HEK293 (cell line): ENCODE measurements around the gene KIRREL3.

Source experiments
- CTCF ChIA-PET: fragments of 350-600 bp; formaldehyde crosslinking; extraction: SDS; loops from one replicate; lab custom pipeline; 2021; ENCODE audit warnings: antibody characterized with exemption; lab: Yijun Ruan, JAX
- POLR2A ChIA-PET: fragments of 300-600 bp; formaldehyde crosslinking; extraction: SDS; loops from one replicate; lab custom pipeline; 2020; ENCODE audit warnings: antibody characterized with exemption, inconsistent platforms; lab: Yijun Ruan, JAX
- H3K27ac ChIP-seq: fragments of 200-500 bp; sonication (Bioruptor generic); 2 replicates; pipeline ENCODE4 v1.5.1; 2014; ENCODE audit warnings: low read depth, low read length, control low read depth, inconsistent platforms; ENCODE audit errors: extremely low read depth
- H3K36me3 ChIP-seq, 2 experiments: fragments of 200-500 bp in 1 of 2; sonication (Bioruptor generic) in 1 of 2; 1 replicate in 1 of 2; 2 replicates in 1 of 2; pipeline ENCODE4 v1.5.1; 2014 to 2017; ENCODE audit warnings: inconsistent platforms in 2 of 2, low read length in 2 of 2; ENCODE audit not compliant: control insufficient read depth in 2 of 2, insufficient read depth in 1 of 2
- H3K4me1 ChIP-seq: fragments of 200-500 bp; sonication (Bioruptor generic); 2 replicates; pipeline ENCODE4 v1.5.1; 2014; ENCODE audit warnings: mild to moderate bottlenecking, low read length, inconsistent platforms; ENCODE audit not compliant: control insufficient read depth, insufficient read depth
- H3K4me3 ChIP-seq: 2 replicates; pipeline ENCODE4 v1.5.1; 2011; ENCODE audit warnings: low read depth, mild to moderate bottlenecking, control low read depth, low read length, moderate library complexity
- H3K9me3 ChIP-seq: fragments of 200-500 bp; sonication (Bioruptor generic); 2 replicates; pipeline ENCODE4 v1.5.1; 2014; ENCODE audit warnings: low read depth, low read length, inconsistent platforms; ENCODE audit not compliant: control insufficient read depth, insufficient read depth
- FEZF1 ChIP-seq: fragments of 450-650 bp; formaldehyde crosslinking; IDR thresholded peaks from 2 replicates; pipeline ENCODE4 v1.5.1; 2016; ENCODE audit warnings: missing biosample characterization, missing genetic modification characterization
- GLI2 ChIP-seq: fragments of 450-650 bp; formaldehyde crosslinking; IDR thresholded peaks from 2 replicates; pipeline ENCODE4; 2017; ENCODE audit warnings: missing biosample characterization, missing genetic modification characterization, low read depth, borderline replicate concordance
- HOXD13 ChIP-seq: sonication (generic); formaldehyde crosslinking; IDR thresholded peaks from 2 replicates; pipeline ENCODE4 v1.8.0; 2022; ENCODE audit warnings: missing genetic modification reagents, borderline replicate concordance
- IKZF3 ChIP-seq: fragments of 450-650 bp; IDR thresholded peaks from 2 replicates; pipeline ENCODE4 v1.5.0; 2018; ENCODE audit warnings: missing biosample characterization, mild to moderate bottlenecking, missing genetic modification characterization, moderate library complexity
- INSM2 ChIP-seq: fragments of 450-650 bp; formaldehyde crosslinking; IDR thresholded peaks from 2 replicates; pipeline ENCODE4 v1.5.1; 2016; ENCODE audit warnings: missing biosample characterization, missing genetic modification characterization
- KLF9 ChIP-seq: fragments of 450-650 bp; formaldehyde crosslinking; IDR thresholded peaks from 2 replicates; pipeline ENCODE4 v1.5.1; 2016; ENCODE audit warnings: missing biosample characterization, missing genetic modification characterization, low read depth
- OVOL3 ChIP-seq: fragments of 450-650 bp; formaldehyde crosslinking; IDR thresholded peaks from 2 replicates; pipeline ENCODE4 v1.5.1; 2016; ENCODE audit warnings: missing biosample characterization, missing genetic modification characterization
- TRIM28 ChIP-seq: IDR thresholded peaks from 2 replicates; pipeline ENCODE4 v1.6.1; 2011; ENCODE audit warnings: low read length, control low read depth, borderline replicate concordance
- ZFP3 ChIP-seq: fragments of 450-650 bp; formaldehyde crosslinking; IDR thresholded peaks from 2 replicates; pipeline ENCODE4 v1.5.1; 2016; ENCODE audit warnings: low read depth, missing biosample characterization, missing genetic modification characterization
- ZNF133 ChIP-seq: fragments of 450-650 bp; formaldehyde crosslinking; IDR thresholded peaks from 2 replicates; pipeline ENCODE4 v1.5.1; 2016; ENCODE audit warnings: missing biosample characterization, missing genetic modification characterization
- ZNF223 ChIP-seq: fragments of 450-650 bp; formaldehyde crosslinking; IDR thresholded peaks from 2 replicates; pipeline ENCODE4 v1.5.1; 2016; ENCODE audit warnings: missing biosample characterization, missing genetic modification characterization
- ZNF324 ChIP-seq: fragments of 450-650 bp; formaldehyde crosslinking; IDR thresholded peaks from 2 replicates; pipeline ENCODE4 v1.5.1; 2016; ENCODE audit warnings: missing biosample characterization, missing genetic modification characterization
- ZNF350 ChIP-seq: fragments of 450-650 bp; formaldehyde crosslinking; IDR thresholded peaks from 2 replicates; pipeline ENCODE4 v1.5.0; 2017; ENCODE audit warnings: missing biosample characterization, mild to moderate bottlenecking, missing genetic modification characterization
- ZNF391 ChIP-seq: fragments of 450-650 bp; formaldehyde crosslinking; IDR thresholded peaks from 2 replicates; pipeline ENCODE4 v1.5.1; 2016; ENCODE audit warnings: low read depth, missing biosample characterization, missing genetic modification characterization, borderline replicate concordance
- ZNF580 ChIP-seq: fragments of 450-650 bp; formaldehyde crosslinking; IDR thresholded peaks from 2 replicates; pipeline ENCODE4 v1.5.1; 2016; ENCODE audit warnings: missing biosample characterization, missing genetic modification characterization
- ZNF596 ChIP-seq: fragments of 450-650 bp; IDR thresholded peaks from 2 replicates; pipeline ENCODE4 v1.5.0; 2018; ENCODE audit warnings: missing biosample characterization, mild to moderate bottlenecking, missing genetic modification characterization, moderate library complexity
- ZNF600 ChIP-seq: fragments of 450-650 bp; formaldehyde crosslinking; IDR thresholded peaks from 2 replicates; pipeline ENCODE4 v1.5.1; 2016; ENCODE audit warnings: missing biosample characterization, missing genetic modification characterization
- ZNF610 ChIP-seq: fragments of 450-650 bp; formaldehyde crosslinking; IDR thresholded peaks from 2 replicates; pipeline ENCODE4 v1.5.1; 2016; ENCODE audit warnings: missing biosample characterization, missing genetic modification characterization, borderline replicate concordance
- ZNF623 ChIP-seq: fragments of 450-650 bp; formaldehyde crosslinking; IDR thresholded peaks from 2 replicates; pipeline ENCODE4 v1.5.1; 2016; ENCODE audit warnings: missing biosample characterization, missing genetic modification characterization
- ZNF692 ChIP-seq: fragments of 450-650 bp; formaldehyde crosslinking; IDR thresholded peaks from 2 replicates; pipeline ENCODE4 v1.5.1; 2016; ENCODE audit warnings: missing biosample characterization, missing genetic modification characterization
- ZNF704 ChIP-seq: fragments of 450-650 bp; formaldehyde crosslinking; IDR thresholded peaks from 2 replicates; pipeline ENCODE4 v1.5.1; 2016; ENCODE audit warnings: missing biosample characterization, missing genetic modification characterization
- ZNF768 ChIP-seq: fragments of 450-650 bp; formaldehyde crosslinking; IDR thresholded peaks from 2 replicates; pipeline ENCODE4 v1.5.1; 2018; ENCODE audit warnings: missing biosample characterization, mild to moderate bottlenecking, missing genetic modification characterization

The KIRREL3 gene

GRCh38 chr11:126604461-126604860, 396.1 kb downstream of the KIRREL3 start (continued):
- TF ChIP-seq INSM2 (tag by site-specific recombination) (no peak), ZNF610 (no peak), ZNF580 (tag by site-specific recombination) (no peak), GLI2 (tag by site-specific recombination) (no peak), HOXD13 (CRISPR knock-in tag) (no peak), ZNF223 (no peak), OVOL3 (tag by site-specific recombination) (no peak), ZNF324 (no peak)

- Histone ChIP-seq H3K36me3 (no peaks in the 10 kb centered on the region), H3K27ac (no peak overlapping the region), H3K9me3 (no peaks in the 10 kb centered on the region), H3K4me3 (no peak overlapping the region), H3K4me1 (no peaks in the 10 kb centered on the region)
- TF ChIP-seq ZNF623 (tag by site-specific recombination) (no peak), FEZF1 (tag by site-specific recombination) (no peak), KLF9 (tag by site-specific recombination) (no peak), ZNF350 (no peak)
- ChIA-PET POLR2A (no interaction called here), CTCF (no interaction called here)
Measured at GRCh38 chr11:126603486-126603885, 397.1 kb downstream of the KIRREL3 start.

GRCh38 chr11:126602993-126603392, 397.6 kb downstream of the KIRREL3 start:
- Histone ChIP-seq H3K4me1 (no peaks in the 10 kb centered on the region), H3K36me3 (no peaks in the 10 kb centered on the region), H3K27ac (no peak overlapping the region), H3K9me3 (no peaks in the 10 kb centered on the region), H3K4me3 (no peak overlapping the region)
- ChIA-PET CTCF (no interaction called here), POLR2A (no interaction called here)
- no peak for TF ChIP-seq ZNF768 (tag by site-specific recombination)
- no peak for TF ChIP-seq ZNF391
- no peak for TF ChIP-seq ZNF704 (tag by site-specific recombination)
- TF ChIP-seq ZNF133 (tag by site-specific recombination): no peak
- no peak for TF ChIP-seq ZNF623 (tag by site-specific recombination)
- TF ChIP-seq ZNF692 (tag by site-specific recombination): no peak
- TF ChIP-seq ZNF596 (tag by site-specific recombination): no peak
- TF ChIP-seq ZNF600 (tag by site-specific recombination): no peak
- no peak for TF ChIP-seq TRIM28
- TF ChIP-seq ZFP3 (tag by site-specific recombination): no peak
- no peak for TF ChIP-seq IKZF3 (tag by site-specific recombination)
